Astrocyte of the cerebellum (primary cell): ENCODE results near the gene TSEN15.

Experiments
- DNase-seq: peaks from one replicate; pipeline ENCODE4 v3.0.0-alpha.2; 2011; ENCODE audit warnings: low read depth
- H3K4me3 ChIP-seq: 2 replicates; pipeline ENCODE4 v1.5.1; 2011; ENCODE audit warnings: mild to moderate bottlenecking, low read depth, low read length, moderate library complexity
- CTCF ChIP-seq: IDR thresholded peaks from 2 replicates; pipeline ENCODE4 v1.5.1; 2012; ENCODE audit warnings: low read length, low read depth, moderate library complexity, mild to moderate bottlenecking; ENCODE audit errors: missing control alignments
- in situ Hi-C: cut with HindIII; loops from 2 replicates; pipeline ENCODE4 v1.10.0; 2017; ENCODE audit warnings: low sequenced_read_pairs

The TSEN15 gene

DNA sequence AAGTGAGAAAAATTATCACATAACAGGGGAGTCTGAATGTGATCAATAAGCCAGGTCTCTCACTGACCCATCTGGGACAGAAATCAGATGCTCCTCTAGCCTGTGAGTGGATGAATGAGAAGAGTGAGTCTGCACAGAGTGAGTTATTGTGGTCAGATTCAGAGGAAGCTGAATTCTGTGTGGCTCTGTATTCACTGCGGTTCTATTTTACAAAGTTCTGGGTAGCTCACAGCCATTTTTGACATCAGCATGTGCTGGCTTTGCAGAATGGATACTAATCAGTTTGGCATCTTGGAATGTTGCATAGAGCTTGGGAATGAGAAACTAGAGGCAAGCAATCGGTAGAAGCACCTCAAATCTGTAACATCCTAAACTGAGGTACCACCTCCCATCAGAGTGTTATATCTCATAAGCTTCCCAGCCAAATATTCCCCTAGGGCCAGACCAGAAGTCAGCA is 17.8 kb upstream of the TSEN15 start:
- DNase-seq: no peak

DNA sequence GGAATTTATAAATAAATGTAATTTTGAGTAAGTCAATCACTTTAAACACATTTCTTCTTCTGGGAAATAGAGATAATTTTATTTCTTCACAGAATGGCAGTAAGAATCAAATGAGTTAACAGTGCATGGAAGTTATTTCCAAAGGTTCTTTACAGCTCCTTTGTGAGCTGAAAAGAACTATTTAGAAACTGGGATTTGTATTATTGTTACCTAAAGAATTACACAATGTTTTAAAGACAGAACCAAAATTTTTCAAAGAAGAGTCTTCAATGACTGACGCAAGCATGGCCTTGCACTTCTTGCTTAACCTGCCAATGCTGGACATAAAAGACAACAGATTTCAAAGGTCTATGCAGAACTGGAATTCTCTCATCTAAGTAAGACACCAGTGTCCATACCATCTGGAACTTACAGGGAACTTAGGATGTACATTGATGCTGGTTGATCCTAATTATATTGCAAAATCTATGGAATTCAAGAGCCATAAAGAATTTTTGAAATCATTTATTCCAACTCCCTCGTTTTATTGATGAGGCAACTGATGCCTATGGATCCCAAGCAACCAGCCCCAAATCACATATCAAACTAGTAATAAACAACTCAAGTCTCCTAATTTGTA is 16.7 kb upstream of the TSEN15 start:
- in situ Hi-C loops: no loop called here
- no peak for DNase-seq

More for the DNA sequence above, 17.8 kb upstream of the TSEN15 start:
- TF ChIP-seq CTCF: no peak
- in situ Hi-C loops: no loop called here
- no peak overlapping the region for H3K4me3 ChIP-seq

GRCh38 chr1:184035719-184036516 is 15.6 kb upstream of the TSEN15 start:
- in situ Hi-C loops: no loop called here
- no peak for TF ChIP-seq CTCF
- no peak for DNase-seq
- H3K4me3 ChIP-seq: peak overlapping the region; percentile 52

More for the DNA sequence above, 16.7 kb upstream of the TSEN15 start:
- H3K4me3 ChIP-seq: no peak overlapping the region
- no peak for TF ChIP-seq CTCF

GRCh38 chr1:184036517-184036949 is 15.0 kb upstream of the TSEN15 start:
- TF ChIP-seq CTCF: no peak
- H3K4me3 ChIP-seq: peak overlapping the region; percentile 52
- in situ Hi-C loops: no loop called here
- DNase-seq: no peak

DNA sequence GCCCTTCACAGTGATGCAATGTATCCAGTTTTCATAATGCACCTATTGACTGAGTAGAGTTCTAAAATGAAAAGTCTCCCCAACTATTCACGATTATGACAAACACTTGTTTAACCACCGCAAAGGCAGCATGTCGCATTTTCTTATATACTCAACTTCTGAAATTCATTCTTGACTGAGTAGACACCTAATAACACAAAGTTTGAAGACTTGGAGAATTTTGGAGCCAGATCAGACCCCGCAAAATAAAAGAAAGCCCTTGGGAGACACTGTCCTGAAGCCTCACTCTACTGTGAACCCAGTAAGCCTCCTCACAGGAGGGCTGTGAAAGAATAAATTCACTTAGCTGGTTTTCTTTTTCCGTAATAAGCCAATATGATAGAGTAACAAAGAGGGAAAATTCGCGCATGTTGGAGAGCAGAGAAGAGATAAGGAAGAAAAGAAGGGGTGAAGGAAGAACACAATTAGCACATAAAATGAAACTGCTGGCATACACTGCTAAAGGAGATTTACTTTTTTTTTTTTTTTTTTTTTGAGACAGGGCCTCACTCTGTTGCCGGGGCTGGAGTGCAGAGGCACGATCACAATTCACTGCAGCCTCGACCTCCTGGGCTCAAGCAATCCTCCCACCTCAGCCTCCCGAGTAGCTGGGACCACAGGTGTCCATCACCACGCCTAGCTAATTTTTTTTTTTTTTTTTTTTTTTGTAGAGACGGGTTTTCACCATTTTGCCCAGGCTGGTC is 13.5 kb upstream of the TSEN15 start:
- peak overlapping the region; percentile 52 for H3K4me3 ChIP-seq
- no peak for TF ChIP-seq CTCF
- no peak for DNase-seq
- in situ Hi-C loops: no loop called here

DNA sequence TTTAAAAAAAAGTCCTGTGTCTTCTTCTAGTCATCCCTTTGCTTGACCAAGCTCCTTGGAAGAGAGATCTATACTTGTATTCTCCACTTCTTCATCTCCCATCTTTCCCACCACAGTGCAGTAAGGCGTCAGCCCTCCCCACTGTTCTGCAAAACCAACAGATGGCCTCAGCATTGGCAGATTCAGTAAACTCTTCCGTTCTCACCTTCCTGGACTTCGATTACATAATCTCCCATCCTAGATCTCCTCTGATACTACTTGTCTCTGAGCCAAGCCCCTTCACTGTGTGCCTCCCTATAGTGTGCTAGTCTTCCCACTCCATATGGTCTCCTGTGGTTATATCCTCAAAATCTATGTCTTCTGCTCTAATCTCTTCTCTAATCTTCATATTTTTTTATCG is 12.4 kb upstream of the TSEN15 start:
- no peak for DNase-seq
- no peak overlapping the region for H3K4me3 ChIP-seq
- in situ Hi-C loops: no loop called here
- TF ChIP-seq CTCF: no peak
